Heart left ventricle (tissue), 16 donors: ENCODE data around the gene TTPAL. TPM values are rescaled to one million over a fixed set of nuclear protein-coding genes. Genes with fewer than 3 reads are reported as not detected.

Experiments
- ATAC-seq, 4 donors: fragments of 200-7000 bp; cut with Tn5 transposase; one replicate each; pipeline ENCODE4 v1.9.1; 2020 to 2022; ENCODE audit warnings: moderate library complexity in 4 of 4, mild to moderate bottlenecking in 3 of 4, moderate number of reproducible peaks in 1 of 4
- DNase-seq, 5 donors: peaks; one replicate each; pipeline ENCODE4 v3.0.0-alpha.2; 2020
- H3K27ac ChIP-seq, 12 donors: fragments of 200-600 bp; sonication (generic) in 4 of 12; one replicate each; pipeline versions ENCODE4 v1.5.0 to v1.8.0; 2016 to 2022; ENCODE audit warnings: mild to moderate bottlenecking in 2 of 12
- H3K27me3 ChIP-seq, 9 donors: fragments of 200-600 bp; sonication (generic) in 2 of 9; one replicate each; pipeline versions ENCODE4 v1.5.1 to v1.8.0; 2016 to 2022; ENCODE audit warnings: mild to moderate bottlenecking in 3 of 9
- H3K36me3 ChIP-seq, 9 donors: fragments of 200-600 bp; sonication (generic) in 2 of 9; one replicate each; pipeline versions ENCODE4 v1.5.0 to v1.8.0; 2018 to 2022; ENCODE audit warnings: mild to moderate bottlenecking in 2 of 9
- H3K4me1 ChIP-seq, 12 donors: fragments of 200-600 bp; sonication (generic) in 4 of 12; one replicate each; pipeline versions ENCODE4 v1.5.0 to v1.8.0; 2016 to 2022; ENCODE audit warnings: mild to moderate bottlenecking in 3 of 12
- H3K4me3 ChIP-seq, 12 donors: fragments of 200-600 bp; sonication (generic) in 4 of 12; one replicate each; pipeline versions ENCODE4 v1.5.0 to v1.8.0; 2017 to 2022; ENCODE audit warnings: mild to moderate bottlenecking in 9 of 12, moderate library complexity in 4 of 12
- H3K9me3 ChIP-seq, 12 donors: fragments of 200-600 bp; sonication (generic) in 4 of 12; one replicate each; pipeline versions ENCODE4 v1.5.0 to v1.8.0; 2016 to 2022; ENCODE audit warnings: mild to moderate bottlenecking in 1 of 12
- POLR2A ChIP-seq, 2 donors: fragments of 450-650 bp; IDR thresholded peaks; one replicate each; pipeline ENCODE4 v1.6.1; 2017; ENCODE audit warnings: antibody characterized with exemption in 2 of 2, mild to moderate bottlenecking in 2 of 2, moderate library complexity in 2 of 2
- WGBS, 4 donors: extraction: QIAGEN DNeasy Blood & Tissue Kit in 2 of 4; methylation state at CpG; one replicate each; pipeline versions ENCODE4 v1.1.5 to v1.1.7; 2013 to 2018; 5-methylcytosine and 5-hydroxymethylcytosine counted together
- intact Hi-C, 10 donors: fragments of 100-400 bp; cut with DNase I; formaldehyde crosslinking; loops; one replicate each; pipeline versions ENCODE4 v1.11.1 to v1.14.2; 2022
- polyA plus RNA-seq, 2 donors: library from polyadenylated mRNA; stranded (reverse); fragments of 200-250 nt; gene quantifications; one replicate each; pipeline ENCODE4 v1.2.3, GENCODE V29; 2013
- total RNA-seq, 9 donors: library from RNA; depleted of rRNA in 2 of 9; stranded (reverse); fragments of >200 nt in 2 of 9; fragmentation: NEBNext Ultra II Directional in 3 of 9; extraction: Animal tissue kit (Norgen Biotek cat#: 25700) in 3 of 9; gene quantifications; one replicate each; pipeline versions ENCODE4 v1.1.0 to v1.2.4, GENCODE V29; 2016 to 2023
- TF ChIP-seq, protein P1 (sequence below), 12 donors: fragments of 200-600 bp; sonication (generic) in 4 of 12; IDR thresholded peaks; one replicate each; pipeline versions ENCODE4 v1.5.0 to v1.8.0; 2018 to 2022; ENCODE audit warnings: antibody characterized with exemption in 12 of 12, mild to moderate bottlenecking in 5 of 12
- donor health status: ischemic (EF 13 %, LVEDD 7.1; RV severe dilation, severe dysfunction).
- donor health status: healthy with polysubstance abuse.
- donor health status: DM: no; HTN: yes; CAD: no.
- donor health status: DM: no; HTN: no; CAD: no.
- donor health status: ischemic (EF 25% LVEDD 6.9; RV normal size, moderate dysfunction).
- donor health status: ischemic (EF 25% LVEDD 5.7; RV mildly dilated, moderate dysfunction).
- donor health status: healthy.
- donor health status: DM: yes; HTN: yes; CAD: no.
- donor health status: ischemic (EF 35%, LVEDD 5.7; RV mildly dilated, moderate dysfunction).
- donor health status: nonischemic (EF 11% LVEDD 7.7; RV severe dilation, severe dysfunction).
- donor health status: DM: yes; HTN: yes; CAD: no.
- donor health status: PGD.
- donor health status: ischemic (EF 29% LVEDD 5.4; RV normal size, mild dysfunction).
- donor health status: nonischemic (EF 23%, LVEDD 6.1; RV moderate dilation, normal function).

TTPAL gene
- total and polyA plus RNA-seq, 11 donors, result 1.9 to 6.0 (median 4.2) TPM

DNA sequence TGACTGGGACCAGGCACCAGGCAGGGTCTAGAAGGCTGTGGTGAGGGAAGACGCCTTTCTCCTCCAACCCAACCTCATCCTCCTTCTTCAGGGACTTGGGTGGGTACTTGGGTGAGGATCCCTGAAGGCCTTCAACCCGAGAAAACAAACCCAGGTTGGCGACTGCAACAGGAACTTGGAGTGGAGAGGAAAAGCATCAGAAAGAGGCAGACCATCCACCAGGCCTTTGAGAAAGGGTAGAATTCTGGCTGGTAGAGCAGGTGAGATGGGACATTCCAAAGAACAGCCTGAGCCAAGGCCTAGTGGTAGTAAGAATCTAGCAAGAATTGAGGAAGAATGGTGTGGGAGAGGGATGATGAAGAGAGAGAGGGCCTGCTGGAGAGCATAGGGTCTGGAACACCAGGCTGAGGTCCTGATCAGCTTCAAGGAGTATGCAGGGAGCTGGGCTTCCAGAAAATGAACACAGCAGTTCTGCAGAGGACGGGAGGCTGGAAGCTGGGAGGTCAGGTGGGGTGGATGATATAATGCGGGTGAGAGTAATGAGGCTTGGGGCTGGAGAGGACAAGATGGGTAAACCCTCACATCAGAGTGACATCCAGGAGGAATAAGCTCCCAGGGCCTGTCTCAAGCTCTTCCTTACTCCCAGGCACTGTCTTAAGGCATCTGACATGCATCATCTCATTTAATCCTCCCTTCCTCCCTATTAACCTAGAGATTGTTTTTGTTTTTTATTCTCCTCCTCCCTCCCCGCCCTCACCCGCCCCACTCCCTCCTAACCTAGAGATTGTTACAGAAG, 45.2 kb upstream of the TTPAL start:
- 85 to 90% (median 87%) methylated on average over 7 of the region's 7 CpGs for WGBS, 4 donors
- no peaks in the 10 kb centered on the region for H3K9me3 ChIP-seq
- H3K4me3 ChIP-seq, result no peak overlapping the region
- no peaks in the 10 kb centered on the region for H3K36me3 ChIP-seq
- no peaks in the 10 kb centered on the region for H3K4me1 ChIP-seq
- H3K27ac ChIP-seq, result no peak overlapping the region
- peaks cover 0 to 10% (median 0%) of the 10 kb centered on the region in 9 donors for H3K27me3 ChIP-seq
- intact Hi-C loops, result no loop called here
- TF ChIP-seq, protein P1, sequence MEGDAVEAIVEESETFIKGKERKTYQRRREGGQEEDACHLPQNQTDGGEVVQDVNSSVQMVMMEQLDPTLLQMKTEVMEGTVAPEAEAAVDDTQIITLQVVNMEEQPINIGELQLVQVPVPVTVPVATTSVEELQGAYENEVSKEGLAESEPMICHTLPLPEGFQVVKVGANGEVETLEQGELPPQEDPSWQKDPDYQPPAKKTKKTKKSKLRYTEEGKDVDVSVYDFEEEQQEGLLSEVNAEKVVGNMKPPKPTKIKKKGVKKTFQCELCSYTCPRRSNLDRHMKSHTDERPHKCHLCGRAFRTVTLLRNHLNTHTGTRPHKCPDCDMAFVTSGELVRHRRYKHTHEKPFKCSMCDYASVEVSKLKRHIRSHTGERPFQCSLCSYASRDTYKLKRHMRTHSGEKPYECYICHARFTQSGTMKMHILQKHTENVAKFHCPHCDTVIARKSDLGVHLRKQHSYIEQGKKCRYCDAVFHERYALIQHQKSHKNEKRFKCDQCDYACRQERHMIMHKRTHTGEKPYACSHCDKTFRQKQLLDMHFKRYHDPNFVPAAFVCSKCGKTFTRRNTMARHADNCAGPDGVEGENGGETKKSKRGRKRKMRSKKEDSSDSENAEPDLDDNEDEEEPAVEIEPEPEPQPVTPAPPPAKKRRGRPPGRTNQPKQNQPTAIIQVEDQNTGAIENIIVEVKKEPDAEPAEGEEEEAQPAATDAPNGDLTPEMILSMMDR (IDR thresholded peaks at IDR 0.05), result no peak
- no peak for TF ChIP-seq POLR2A (IDR thresholded peaks at IDR 0.05)
- DNase-seq (peak in 1 of 5 donors; percentile 11), ATAC-seq (no peak)

DNA sequence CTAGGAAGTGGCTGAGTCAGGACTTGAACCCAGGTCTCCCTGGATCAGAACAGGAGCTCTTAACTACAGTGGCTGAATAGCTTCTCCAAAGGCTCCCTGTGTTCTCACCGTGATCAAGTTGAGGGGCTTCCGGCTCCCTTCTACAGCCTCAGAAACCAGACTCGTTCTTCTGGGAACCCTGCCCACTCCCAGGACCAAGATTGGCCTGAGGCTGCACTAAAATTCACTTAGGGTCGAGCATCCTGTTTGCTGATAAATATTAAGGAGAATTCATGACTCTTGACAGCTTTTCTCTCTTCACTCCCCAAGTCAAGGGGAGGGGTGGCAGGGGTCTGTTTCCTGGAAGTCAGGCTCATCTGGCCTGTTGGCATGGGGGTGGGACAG, 44.6 kb upstream of the TTPAL start:
- Histone ChIP-seq H3K9me3 (no peaks in the 10 kb centered on the region), H3K4me3 (no peak overlapping the region), H3K4me1 (no peaks in the 10 kb centered on the region), H3K27me3 (peaks cover 0 to 10% (median 0%) of the 10 kb centered on the region in 9 donors), H3K36me3 (no peaks in the 10 kb centered on the region), H3K27ac (no peak overlapping the region)
- DNase-seq (peak in 1 of 5 donors; percentile 15), ATAC-seq (no peak)
- WGBS, 4 donors, result 42 to 60% (median 44%) methylated on average over 4 of the region's 4 CpGs
- no peak for TF ChIP-seq POLR2A (IDR thresholded peaks at IDR 0.05)
- TF ChIP-seq, protein P1 (IDR thresholded peaks at IDR 0.05), result no peak
- intact Hi-C loops, result no loop called here

DNA sequence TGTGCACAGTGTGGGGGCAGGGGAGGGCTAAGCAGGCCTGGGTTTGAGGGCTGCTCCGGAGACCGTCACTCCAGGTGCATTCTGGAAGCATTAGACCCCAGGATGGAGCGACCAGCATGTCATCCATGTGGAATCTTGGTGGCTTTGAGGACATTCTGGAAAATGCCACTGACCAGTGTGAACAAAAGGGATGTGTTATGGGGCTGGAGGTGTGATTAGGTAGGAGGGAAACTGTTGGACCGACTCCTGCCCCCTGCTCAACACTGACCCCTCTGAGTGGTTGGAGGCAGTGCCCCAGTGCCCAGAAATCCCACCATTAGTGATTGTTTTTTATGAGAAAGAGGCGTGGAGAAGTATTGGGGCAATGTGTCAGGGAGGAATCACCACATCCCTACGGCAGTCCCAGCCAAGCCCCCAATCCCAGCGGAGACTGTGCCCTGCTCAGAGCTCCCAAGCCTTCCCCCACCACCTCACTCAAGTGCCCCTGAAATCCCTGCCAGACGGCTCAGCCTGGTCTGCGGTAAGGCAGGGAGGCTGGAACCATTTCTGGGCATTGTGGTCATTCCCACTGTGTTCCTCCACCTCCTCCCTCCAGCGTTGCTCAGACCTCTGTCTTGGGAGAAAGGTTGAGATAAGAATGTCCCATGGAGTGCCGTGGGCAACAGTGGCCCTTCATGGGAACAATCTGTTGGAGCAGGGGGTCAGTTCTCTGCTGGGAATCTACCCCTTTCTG, 44.0 kb upstream of the TTPAL start:
- Histone ChIP-seq H3K4me1 (no peaks in the 10 kb centered on the region), H3K36me3 (no peaks in the 10 kb centered on the region), H3K9me3 (no peaks in the 10 kb centered on the region), H3K4me3 (no peak overlapping the region), H3K27me3 (peaks cover 0 to 10% (median 0%) of the 10 kb centered on the region in 9 donors), H3K27ac (no peak overlapping the region)
- ATAC-seq, result peak in 1 of 4 donors; percentile 28
- WGBS, 4 donors, result 52 to 55% (median 54%) methylated on average over 9 to 11 of the region's 11 CpGs
- intact Hi-C loops, result no loop called here
- TF ChIP-seq, protein P1 (IDR thresholded peaks at IDR 0.05), result no peak
- TF ChIP-seq POLR2A (IDR thresholded peaks at IDR 0.05), result no peak
- peak in 1 of 5 donors; percentile 52 for DNase-seq
